ENCODE data around the gene KDF1.
"Not testable (repeated sequence)": the region's sequence is repeated elsewhere in the genome, so short reads cannot be mapped to it uniquely, and the experiment has no call there.

KDF1 gene

DNA sequence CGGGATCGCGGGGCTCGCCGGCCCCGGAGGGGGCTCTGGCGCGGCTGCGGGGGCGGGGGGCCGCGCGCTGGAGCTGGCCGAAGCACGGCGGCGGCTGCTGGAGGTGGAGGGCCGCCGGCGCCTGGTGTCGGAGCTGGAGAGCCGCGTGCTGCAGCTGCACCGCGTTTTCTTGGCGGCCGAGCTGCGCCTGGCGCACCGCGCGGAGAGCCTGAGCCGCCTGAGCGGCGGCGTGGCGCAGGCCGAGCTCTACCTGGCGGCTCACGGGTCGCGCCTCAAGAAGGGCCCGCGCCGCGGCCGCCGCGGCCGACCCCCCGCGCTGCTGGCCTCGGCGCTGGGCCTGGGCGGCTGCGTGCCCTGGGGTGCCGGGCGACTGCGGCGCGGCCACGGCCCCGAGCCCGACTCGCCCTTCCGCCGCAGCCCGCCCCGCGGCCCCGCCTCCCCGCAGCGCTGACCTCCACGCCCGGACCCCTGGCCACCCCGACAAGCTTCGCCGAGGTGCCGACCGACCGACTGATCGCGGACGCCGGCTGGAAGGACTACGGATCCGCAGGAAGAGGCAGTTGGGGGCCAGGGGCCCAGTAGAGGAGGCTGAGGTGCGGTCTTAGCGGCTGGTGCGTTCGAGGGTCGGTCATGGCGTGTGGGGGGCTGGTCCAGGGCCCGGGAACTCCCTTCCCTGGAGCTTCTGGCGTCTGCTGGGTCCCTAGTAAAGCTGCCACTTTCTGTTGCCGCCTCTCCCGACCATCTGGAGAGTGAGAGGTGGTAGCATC is 33.9 kb upstream of the KDF1 start:
- no peak for DNase-seq (ENCODE audit: low read depth in 2 of 2)

DNA sequence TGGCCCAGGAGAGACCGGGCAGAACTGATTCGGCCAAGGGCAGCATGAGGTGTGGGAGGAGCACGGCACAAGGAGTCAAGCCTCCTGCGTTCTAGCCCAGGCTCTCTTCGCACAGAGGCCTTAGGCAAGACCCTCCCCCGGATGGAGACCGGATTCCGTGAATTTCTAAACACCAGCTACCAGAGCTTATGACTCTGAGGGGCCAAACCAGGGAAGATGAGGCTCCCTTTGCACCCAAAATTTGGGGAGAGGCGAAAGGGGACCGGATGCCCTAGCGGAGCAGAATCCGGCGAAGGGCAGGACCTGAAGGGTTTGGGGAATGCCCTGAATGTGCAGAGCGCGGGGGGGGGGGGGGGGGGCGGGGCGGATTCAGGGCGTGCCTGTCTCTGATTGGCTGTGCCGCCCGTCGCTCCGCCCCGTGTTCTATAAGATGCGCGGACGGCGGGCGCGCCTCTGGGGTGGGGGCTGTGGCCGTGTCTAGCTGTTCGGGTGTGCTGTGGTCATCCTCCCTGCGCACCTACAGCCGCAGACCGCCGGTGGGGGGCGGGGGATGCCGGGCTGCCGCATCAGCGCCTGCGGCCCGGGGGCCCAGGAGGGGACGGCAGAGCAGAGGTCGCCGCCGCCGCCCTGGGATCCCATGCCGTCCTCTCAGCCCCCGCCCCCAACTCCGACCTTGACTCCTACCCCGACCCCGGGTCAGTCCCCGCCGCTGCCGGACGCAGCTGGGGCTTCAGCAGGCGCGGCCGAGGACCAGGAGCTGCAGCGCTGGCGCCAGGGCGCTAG is 33.2 kb upstream of the KDF1 start, which contains the start of gene TRNP1:
TRNP1 (plus strand) TSS at position 456 of the 783 bp plus-strand sequence; CDS start at position 551, 95 bp downstream.
- peak; percentile 40 to 57 for DNase-seq (ENCODE audit: low read depth in 2 of 2)

DNA sequence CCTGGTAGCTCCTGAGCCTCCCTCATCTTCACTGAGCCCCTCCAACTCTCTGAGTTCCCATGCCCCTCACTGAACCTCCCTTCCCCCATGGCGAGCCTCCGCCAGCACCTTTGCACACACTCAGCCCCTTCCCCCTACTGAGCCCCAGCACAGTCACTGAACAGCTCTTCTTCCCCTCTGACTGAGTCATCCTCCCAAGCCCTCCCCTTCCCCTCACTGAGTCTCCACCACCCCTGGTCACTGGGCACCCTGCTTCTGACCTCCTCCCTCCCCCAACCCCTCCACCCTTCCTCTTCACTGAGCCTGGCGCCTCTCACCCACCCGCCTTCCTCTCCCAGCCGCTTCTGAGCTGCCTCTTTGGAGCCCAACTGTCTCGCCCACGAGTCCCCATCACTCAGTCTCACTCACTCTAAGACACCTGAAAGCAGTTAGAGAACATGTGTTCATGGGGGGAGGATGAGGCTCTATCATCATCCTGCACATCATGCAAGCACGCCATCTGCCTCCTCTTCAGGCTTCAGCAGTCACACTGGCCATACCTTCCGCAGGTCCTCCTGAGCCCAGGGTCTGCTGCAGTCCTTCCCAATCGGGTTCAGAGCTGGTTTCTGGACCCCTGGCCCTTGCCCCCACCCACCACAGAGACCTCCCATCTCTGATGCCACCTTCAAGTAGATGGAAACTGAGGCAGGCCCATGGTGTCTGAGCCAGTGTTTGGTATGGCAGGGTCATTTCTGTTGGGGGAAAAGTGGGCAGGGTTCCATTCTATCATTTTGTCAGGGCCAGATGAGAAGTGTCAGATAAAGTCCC is 31.2 kb upstream of the KDF1 start:
- no peak for DNase-seq (ENCODE audit: low read depth in 2 of 2)

DNA sequence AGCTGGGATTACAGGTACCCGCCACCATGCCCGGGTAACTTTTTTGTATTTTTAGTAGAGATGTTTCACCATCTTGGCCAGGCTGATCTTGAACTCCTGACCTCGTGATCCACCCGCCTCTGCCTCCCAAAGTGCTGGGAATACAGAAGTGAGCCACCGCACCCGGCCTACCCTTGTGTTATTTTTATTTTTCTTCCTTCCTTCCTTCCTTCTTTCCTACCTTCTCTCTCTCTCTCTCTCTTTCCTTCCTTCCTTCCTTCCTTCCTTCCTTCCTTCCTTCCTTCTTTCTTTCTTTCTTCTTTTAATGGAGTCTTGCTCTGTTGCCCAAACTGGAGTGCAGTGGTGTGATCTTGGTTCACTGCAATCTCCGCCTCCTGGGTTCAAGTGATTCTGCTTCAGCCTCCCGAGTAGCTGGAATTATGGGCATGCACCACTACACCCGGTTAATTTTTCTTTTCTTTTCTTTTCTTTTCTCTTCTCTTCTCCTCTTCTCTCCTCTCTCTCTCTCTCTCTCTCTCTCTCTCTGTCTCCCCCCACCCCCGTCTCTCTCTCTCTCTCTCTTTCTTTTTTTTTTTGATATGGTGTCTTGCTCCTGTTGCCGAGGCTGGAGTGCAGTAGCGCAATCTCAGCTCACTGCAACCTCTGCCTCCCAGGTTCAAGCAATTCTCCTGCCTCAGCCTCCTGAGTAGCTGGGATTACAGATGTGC is 29.3 kb upstream of the KDF1 start:
- DNase-seq (ENCODE audit: low read depth in 2 of 2): not testable (repeated sequence)

GRCh38 chr1:26986658-26987057 is 26.4 kb upstream of the KDF1 start:
- DNase-seq (ENCODE audit: low read depth in 2 of 2): no peak

GRCh38 chr1:26984291-26984690 is 24.0 kb upstream of the KDF1 start:
- DNase-seq (ENCODE audit: low read depth in 2 of 2): no peak

DNA sequence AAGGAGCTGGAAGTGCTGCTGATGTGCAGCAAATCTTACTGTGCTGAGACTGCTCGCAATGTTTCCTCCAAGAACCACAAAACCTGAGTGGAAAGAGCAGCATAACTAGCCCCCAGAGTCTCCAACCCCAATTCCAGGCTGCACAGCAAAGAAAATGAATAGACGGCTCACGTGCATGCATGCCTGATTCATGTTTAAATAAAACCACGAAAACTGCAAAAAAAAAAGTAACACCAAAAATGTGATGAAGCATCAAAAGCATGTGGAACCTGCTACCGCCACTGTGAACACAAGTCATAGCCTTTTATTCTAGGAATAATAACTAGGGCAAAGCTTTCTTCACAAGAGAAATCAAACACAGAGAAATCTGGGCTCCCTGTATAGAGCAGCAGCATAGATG is 23.6 kb upstream of the KDF1 start:
- DNase-seq (ENCODE audit: low read depth in 2 of 2): no peak

- DNase-seq (ENCODE audit: low read depth in 2 of 2): no peak
Observed at GRCh38 chr1:26981146-26981846, 21.0 kb upstream of the KDF1 start.

DNA sequence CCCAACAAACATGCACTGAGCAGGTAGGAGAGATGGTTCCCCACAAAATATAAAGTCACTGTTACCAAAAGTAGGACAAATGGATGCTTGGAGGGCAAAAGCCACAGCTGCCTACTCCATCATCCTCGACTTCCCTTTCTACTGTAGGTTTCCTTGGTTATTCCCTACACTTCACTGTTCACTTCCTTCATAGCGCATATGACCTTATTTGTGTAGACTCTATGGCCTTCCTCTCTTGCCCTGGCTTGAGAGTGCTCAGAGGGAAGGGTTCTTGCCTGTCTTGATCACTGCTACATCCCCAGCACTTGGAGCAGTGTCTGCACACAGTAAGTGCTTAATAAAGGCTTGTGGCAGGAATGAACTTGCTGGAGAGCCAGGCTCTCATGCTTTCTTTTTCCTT is 18.6 kb upstream of the KDF1 start:
- DNase-seq (ENCODE audit: low read depth in 2 of 2): no peak

DNA sequence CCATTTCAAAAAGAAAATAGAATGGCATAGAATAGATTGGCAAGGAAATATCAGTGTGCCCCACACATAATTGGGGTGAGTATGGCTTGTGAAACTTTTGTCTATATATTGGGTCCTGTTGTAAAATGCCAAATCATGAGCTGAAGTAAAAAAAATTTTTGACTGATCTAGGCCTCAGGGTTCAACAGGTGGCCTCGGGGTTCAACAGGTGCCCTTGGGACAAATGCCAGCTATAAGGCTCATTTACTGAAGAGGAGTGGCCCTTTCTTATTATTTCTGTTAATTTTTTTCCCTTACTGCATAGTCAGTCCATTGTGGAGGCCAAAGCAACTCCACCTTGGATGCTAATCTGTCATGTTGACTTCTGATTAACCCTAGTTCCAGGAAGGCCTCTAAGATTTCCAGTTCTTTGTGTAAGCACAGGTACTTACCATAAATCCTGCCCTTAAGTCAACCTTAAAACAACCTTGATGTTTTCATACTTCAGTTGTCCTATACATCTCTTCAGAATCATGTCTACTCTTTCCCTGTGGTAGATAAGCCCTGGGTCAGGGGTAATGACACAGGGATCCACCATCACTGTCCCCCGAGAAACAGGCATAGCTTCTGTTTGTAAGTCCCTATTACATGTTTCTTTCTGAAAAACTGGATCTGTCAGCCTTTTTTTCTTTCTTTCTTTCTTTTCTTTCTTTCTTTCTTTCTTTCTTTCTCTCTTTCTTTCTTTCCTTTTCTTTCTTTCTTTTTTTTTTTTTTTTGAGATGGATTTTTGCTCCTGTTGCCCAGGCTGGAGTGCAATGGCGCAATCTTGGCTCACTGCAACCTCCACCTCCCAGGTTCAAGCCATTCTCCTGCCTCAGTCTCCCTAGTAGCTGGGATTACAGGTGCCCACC is 16.6 kb upstream of the KDF1 start:
- no peak for DNase-seq (ENCODE audit: low read depth in 2 of 2)

DNA sequence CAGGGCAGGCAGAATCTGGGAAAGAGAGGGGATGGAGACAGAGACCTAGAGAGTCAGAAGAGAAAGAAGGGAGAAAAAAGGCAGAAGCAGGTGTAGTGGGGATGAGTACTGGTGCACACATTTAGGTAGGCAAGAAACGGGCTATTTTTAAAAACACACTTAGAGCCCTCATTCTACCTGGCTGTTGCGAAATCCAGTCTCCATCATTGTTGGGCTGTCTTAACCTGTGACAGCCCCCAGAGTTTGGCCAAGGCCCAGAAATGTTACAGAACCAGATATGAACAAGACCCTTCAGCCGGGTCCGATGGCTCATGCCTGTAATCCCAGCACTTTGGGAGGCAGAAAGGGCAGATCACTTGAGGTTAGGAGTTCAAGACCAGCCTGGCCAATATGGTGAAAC is 12.6 kb upstream of the KDF1 start:
- no peak for DNase-seq (ENCODE audit: low read depth in 2 of 2)

GRCh38 chr1:26972390-26972789 is 12.1 kb upstream of the KDF1 start:
- no peak for DNase-seq (ENCODE audit: low read depth in 2 of 2)

DNA sequence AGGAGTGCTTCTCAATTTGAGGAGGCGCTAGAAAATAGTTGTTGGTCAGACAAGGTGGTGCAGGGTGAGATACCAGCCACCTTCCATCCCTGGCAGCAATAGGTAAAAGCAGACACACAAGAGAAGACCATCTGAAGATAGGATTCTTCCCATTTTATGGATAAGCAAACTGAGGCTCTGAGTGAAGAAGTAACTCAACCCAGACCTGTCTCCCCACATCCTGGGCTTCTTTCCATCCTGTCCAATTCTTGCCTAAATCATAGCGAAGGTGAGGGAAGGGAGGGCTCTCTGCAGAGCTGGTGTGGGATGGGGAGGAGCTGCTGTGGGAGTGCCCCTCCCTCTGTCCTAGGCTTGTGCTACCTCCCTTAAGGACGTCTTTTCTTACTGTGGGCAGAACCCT is 11.3 kb upstream of the KDF1 start:
- DNase-seq (ENCODE audit: low read depth in 2 of 2): no peak

- DNase-seq (ENCODE audit: low read depth in 2 of 2): no peak
Observed at GRCh38 chr1:26970810-26971209, 10.5 kb upstream of the KDF1 start.

DNA sequence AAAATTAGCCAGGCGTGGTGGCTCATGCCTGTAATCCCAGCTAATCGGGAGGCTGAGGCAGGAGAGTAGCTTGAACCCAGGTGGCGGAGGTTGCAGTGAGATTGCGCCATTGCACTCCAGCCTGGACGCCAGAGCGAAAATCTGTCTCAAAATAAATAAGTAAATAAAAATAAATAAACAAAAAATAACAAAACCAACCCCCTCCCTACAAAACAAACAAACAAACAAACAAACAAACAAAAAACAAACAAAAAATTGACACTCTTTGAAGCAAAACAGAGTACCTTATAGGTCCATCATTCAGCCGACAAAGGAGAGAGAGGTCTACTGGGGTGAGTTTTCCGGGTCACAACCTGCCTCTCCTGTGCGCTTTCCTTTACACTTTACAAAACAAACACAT is 5.4 kb upstream of the KDF1 start:
- DNase-seq (ENCODE audit: low read depth in 2 of 2): no peak

GRCh38 chr1:26965213-26965612 is 4.9 kb upstream of the KDF1 start:
- DNase-seq (ENCODE audit: low read depth in 2 of 2): no peak

GRCh38 chr1:26961826-26962225 is 1.6 kb upstream of the KDF1 start:
- DNase-seq (ENCODE audit: low read depth in 2 of 2): no peak

- no peak for DNase-seq (ENCODE audit: low read depth in 2 of 2)
Observed at GRCh38 chr1:26960625-26960966, 328 bp upstream of the KDF1 start.

DNA sequence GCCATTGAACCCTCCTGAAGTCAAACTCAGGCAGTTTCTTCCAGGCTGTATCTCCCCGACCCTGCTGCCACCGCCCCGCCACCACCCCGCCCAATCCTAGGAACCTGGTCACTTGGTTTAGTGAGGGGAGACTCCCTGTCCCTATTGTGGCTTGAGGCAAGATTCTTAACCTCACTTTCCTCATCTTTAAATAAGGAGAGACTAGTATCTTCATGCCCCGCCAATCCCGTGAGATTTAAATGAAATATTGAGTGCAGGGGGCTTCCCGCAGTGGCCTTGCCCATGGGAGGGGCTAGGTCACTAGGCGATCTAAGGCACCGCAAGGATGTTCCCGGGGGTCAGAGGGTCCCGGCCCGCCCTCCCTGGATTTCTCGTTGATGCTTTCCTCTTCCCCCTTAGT is 998 bp downstream of the KDF1 start:
- DNase-seq (ENCODE audit: low read depth in 2 of 2): no peak

DNA sequence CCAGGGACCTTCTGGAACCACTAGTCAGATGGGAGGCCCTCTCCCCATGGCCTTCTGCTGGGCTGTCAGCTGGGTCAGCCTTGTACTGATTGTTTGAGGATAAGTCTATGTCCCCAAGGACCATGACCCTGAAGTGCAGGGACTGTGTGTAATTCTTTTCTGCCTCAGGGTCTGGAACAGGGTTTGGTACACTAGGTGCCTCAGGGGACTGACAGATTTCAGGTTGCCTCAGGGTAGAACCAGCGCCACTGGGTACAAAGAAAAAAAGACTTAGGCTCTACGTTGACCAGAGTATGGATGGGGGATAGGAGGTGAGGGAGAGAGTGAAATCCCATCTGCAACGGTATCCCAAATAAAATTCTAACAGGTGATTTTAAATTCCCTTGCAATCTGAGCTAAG is 3.0 kb downstream of the KDF1 start:
- DNase-seq (ENCODE audit: low read depth in 2 of 2): no peak

Measured in stimulated activated CD8-positive, alpha-beta memory T cell treated with anti-CD3 and anti-CD28 coated beads, Interleukin-15, amount 100 ng/mL, for 48 hours (primary cell).